Activated naive CD4-positive, alpha-beta T cell treated with anti-CD3 and anti-CD28 coated beads, Interleukin-2, amount 50 U/mL, for 72 hours (primary cell): ENCODE measurements around the gene MRPS5. TPM values are rescaled to one million over a fixed set of nuclear protein-coding genes. Genes with fewer than 3 reads are reported as not detected.

Source experiments
- ATAC-seq, 2 donors: fragments of 150-1000 bp; cut with Tn5 transposase; 2 replicates each; pipeline ENCODE4 v1.10.0; 2021; ENCODE audit warnings: mild to moderate bottlenecking in 2 of 2, moderate library complexity in 2 of 2
- DNase-seq, 2 donors: peaks; one replicate each; pipeline ENCODE4 v3.0.0; 2021 to 2022; ENCODE audit warnings: low spot score in 2 of 2
- H3K27ac Mint-ChIP-seq, 2 donors: one replicate each; pipeline ENCODE4 v1.8.0; 2022; ENCODE audit warnings: mild to moderate bottlenecking in 2 of 2, mixed read lengths in 2 of 2
- H3K36me3 Mint-ChIP-seq, 2 donors: one replicate each; pipeline ENCODE4 v1.8.0; 2022; ENCODE audit warnings: mixed read lengths in 2 of 2
- H3K9me3 Mint-ChIP-seq, 2 donors: one replicate each; pipeline ENCODE4 v1.8.0; 2022; ENCODE audit warnings: mixed read lengths in 2 of 2
- total RNA-seq, 2 donors: library from RNA; stranded (reverse); gene quantifications; one replicate each; pipeline ENCODE4 v1.2.3, GENCODE V29; 2022

The MRPS5 gene
- total RNA-seq, 2 donors from 2014 or later: 78.8 to 102 TPM

GRCh38 chr2:95073856-95074662, 47.5 kb downstream of the MRPS5 start:
- Mint-ChIP-seq H3K27ac (peak overlapping the region; percentile 92 to 99), H3K9me3 (peaks cover 0 to 5% of the 10 kb centered on the region in 2 donors), H3K36me3 (peaks cover 6 to 11% of the 10 kb centered on the region in 2 donors)
- DNase-seq (peak in 1 of 2 donors; percentile 74), ATAC-seq (peak in 1 of 2 donors; percentile 44)

DNA sequence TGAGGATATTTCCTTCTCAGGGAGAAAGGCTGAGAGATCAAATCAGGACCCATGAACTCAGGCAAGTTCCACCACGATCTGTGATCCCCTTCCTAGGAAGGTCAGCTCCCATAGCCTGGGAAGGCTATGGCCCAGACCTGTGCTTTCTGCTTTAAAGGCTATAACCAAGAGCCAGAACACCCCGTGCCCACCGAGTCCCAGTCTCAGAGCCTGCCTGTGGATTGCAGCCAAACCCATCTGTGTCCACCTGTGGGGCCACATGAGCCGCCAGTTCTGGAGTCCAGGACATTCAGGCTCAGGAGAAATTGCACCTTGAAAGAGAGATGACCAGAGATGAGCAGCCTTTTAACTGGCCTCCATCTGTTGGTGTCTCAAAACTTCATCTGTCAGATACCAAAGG, 49.2 kb downstream of the MRPS5 start:
- ATAC-seq: no peak
- DNase-seq: no peak
- Mint-ChIP-seq H3K9me3 (peaks cover 0 to 8% of the 10 kb centered on the region in 2 donors), H3K36me3 (peaks cover 6 to 11% of the 10 kb centered on the region in 2 donors), H3K27ac (no peak overlapping the region)

GRCh38 chr2:95071856-95072255, 49.8 kb downstream of the MRPS5 start:
- peaks cover 0 to 8% of the 10 kb centered on the region in 2 donors for H3K9me3 Mint-ChIP-seq
- ATAC-seq (no peak), DNase-seq (no peak)
- H3K36me3 Mint-ChIP-seq: peaks cover 6 to 11% of the 10 kb centered on the region in 2 donors
- H3K27ac Mint-ChIP-seq: no peak overlapping the region

DNA sequence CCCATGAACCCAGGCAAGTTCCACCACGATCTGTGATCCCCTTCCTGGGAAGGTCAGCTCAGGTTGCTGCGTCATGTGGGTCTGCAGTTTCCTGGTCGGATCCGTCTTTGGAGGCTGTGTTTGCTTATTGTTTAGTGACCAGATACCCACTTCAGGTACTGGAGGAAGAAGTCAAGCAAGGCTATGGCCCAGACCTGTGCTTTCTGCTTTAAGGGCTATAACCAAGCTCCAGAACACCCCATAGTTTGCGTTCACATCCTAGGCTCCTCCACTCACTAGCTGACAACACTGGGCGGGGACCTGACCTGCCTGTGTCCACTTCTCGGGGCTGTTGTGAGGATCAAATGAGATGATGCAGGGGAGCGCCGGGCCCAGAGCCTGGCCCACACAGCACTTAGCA, 52.1 kb downstream of the MRPS5 start:
- Mint-ChIP-seq H3K9me3 (peaks cover 0 to 8% of the 10 kb centered on the region in 2 donors), H3K27ac (no peak overlapping the region), H3K36me3 (peaks cover 0 to 6% of the 10 kb centered on the region in 2 donors)
- DNase-seq (no peak), ATAC-seq (peak in 1 of 2 donors; percentile 16)

- Mint-ChIP-seq H3K9me3 (peaks cover 0 to 8% of the 10 kb centered on the region in 2 donors), H3K36me3 (peaks cover 0 to 6% of the 10 kb centered on the region in 2 donors), H3K27ac (no peak overlapping the region)
- DNase-seq (no peak), ATAC-seq (no peak)
Measured at GRCh38 chr2:95068256-95068655, 53.4 kb downstream of the MRPS5 start.

- peak overlapping the region in 1 of 2 donors; percentile 58 for H3K27ac Mint-ChIP-seq
- peak in 1 of 2 donors; percentile 44 for DNase-seq
- peaks cover 0 to under 1% of the 10 kb centered on the region in 2 donors for H3K9me3 Mint-ChIP-seq
- H3K36me3 Mint-ChIP-seq: no peaks in the 10 kb centered on the region
- ATAC-seq: peak in 1 of 2 donors; percentile 7
Measured at GRCh38 chr2:95063086-95063958, 58.3 kb downstream of the MRPS5 start.

DNA sequence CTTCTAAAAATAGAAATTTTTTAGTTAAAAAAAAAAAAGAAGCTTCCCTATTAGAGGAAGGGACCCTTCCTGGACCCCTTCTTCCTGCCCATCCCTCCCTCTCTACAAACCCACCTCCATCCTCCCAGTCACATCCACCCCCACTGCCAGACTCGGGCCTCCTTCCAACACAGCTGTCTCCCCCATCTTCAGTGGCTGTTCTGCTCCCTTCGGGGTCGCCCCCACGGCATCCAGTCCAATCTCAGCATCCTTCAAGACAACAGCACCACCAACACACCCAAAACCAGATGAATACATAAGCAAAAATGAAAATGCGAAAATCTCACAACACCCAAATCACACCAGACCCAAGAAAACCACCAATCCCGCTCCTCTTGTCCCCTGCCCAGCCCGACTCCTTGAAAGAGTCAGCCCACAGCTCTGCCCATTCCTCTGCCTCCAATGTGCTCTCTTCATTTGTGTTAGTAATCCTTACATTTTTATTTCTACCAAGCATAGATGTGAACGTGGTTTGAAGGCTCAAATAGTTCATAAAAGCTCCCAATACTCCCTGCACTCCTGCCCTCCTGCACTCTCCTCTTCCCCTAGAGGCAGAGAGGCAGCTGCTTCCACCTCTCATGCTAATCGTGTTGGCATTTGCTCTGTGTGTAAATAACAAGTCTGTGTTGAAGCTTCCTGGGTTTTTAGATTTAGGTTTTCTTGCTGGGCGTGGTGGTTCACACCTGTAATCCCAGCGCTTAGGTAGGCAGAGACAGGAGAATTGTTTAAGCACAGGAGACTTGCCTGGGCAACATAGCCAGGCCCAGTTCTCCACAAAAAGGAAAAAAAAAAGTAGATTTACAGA, 59.1 kb downstream of the MRPS5 start:
- peak; percentile 34 to 37 for ATAC-seq
- no peaks in the 10 kb centered on the region for H3K9me3 Mint-ChIP-seq
- H3K36me3 Mint-ChIP-seq: no peaks in the 10 kb centered on the region

DNA sequence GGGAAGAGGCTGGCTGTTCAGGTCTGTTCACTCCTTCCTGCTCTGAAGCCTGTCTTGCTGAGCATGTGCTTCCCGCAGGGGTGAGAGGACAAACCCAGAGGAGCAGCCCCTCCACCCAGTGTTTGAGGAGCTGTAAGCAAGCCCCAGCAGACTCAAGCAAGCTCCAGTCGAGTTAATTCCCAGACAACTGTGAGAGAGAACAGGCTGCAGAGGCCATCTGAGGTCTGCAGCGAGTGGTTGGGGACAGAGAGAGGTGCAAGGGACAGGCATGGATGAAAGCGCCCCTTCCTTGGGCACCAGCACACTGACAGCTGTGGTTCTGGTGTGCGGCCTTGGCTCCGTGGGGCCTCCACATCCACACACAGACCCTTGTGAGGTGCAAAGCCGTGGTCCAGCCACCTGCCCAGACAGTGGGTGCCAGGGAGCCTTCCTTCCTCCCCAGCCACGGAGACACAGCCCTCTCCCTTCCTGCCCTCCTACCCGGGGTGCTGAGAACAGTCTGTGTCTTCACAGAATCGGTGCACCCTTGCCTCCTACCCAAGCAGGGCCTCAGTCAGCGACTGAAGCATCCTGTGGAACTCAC, 59.9 kb downstream of the MRPS5 start:
- ATAC-seq: peak; percentile 53 to 62
- Mint-ChIP-seq H3K27ac (peak overlapping the region; percentile 40 to 58), H3K36me3 (no peaks in the 10 kb centered on the region), H3K9me3 (no peaks in the 10 kb centered on the region)
- peak in 1 of 2 donors; percentile 50 for DNase-seq

More for the DNA sequence above, 59.1 kb downstream of the MRPS5 start:
- peak in 1 of 2 donors; percentile 39 for DNase-seq
- H3K27ac Mint-ChIP-seq: peak overlapping the region; percentile 38 to 58

DNA sequence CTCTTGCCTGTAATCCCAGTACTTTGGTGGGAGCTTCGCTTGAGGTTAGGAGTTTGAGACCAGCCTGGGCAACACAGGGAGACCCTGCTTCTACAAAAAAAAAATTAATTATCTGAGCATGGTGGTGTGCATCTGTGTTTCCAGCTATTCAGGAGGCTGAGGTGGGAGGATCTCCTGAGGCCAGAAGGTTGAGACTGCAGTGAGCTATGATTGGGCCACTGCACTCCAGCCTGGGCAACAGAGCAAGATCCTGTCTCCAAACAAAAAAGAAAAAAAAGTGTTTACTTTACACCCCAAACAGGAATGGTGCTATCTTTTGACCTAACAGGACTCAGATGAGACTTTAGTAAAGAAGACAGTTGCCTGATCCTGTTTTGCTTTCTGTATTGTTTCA, 60.5 kb downstream of the MRPS5 start:
- Mint-ChIP-seq H3K36me3 (no peaks in the 10 kb centered on the region), H3K27ac (peak overlapping the region; percentile 58 to 72), H3K9me3 (no peaks in the 10 kb centered on the region)
- no peak for ATAC-seq
- DNase-seq: no peak

GRCh38 chr2:95060446-95061118, 61.0 kb downstream of the MRPS5 start:
- ATAC-seq: no peak

GRCh38 chr2:95059656-95060370, 61.8 kb downstream of the MRPS5 start:
- ATAC-seq (no peak), DNase-seq (peak in 1 of 2 donors; percentile 35)
- Mint-ChIP-seq H3K9me3 (no peaks in the 10 kb centered on the region), H3K27ac (no peak overlapping the region), H3K36me3 (no peaks in the 10 kb centered on the region)

More at GRCh38 chr2:95060446-95061118, 61.0 kb downstream of the MRPS5 start:
- H3K9me3 Mint-ChIP-seq: no peaks in the 10 kb centered on the region
- H3K36me3 Mint-ChIP-seq: no peaks in the 10 kb centered on the region
- peak in 1 of 2 donors; percentile 37 for DNase-seq
- H3K27ac Mint-ChIP-seq: peak overlapping the region; percentile 58 to 72

GRCh38 chr2:95058989-95059641, 62.5 kb downstream of the MRPS5 start:
- DNase-seq: peak in 1 of 2 donors; percentile 45
- ATAC-seq: no peak
- Mint-ChIP-seq H3K27ac (peak overlapping the region; percentile 18 to 25), H3K9me3 (no peaks in the 10 kb centered on the region), H3K36me3 (no peaks in the 10 kb centered on the region)

GRCh38 chr2:95058466-95058988, 63.1 kb downstream of the MRPS5 start:
- Mint-ChIP-seq H3K36me3 (peaks cover 0 to 3% of the 10 kb centered on the region in 2 donors), H3K27ac (peak overlapping the region in 1 of 2 donors; percentile 62), H3K9me3 (no peaks in the 10 kb centered on the region)
- DNase-seq (no peak), ATAC-seq (no peak)
